Gastroesophageal sphincter (tissue), 3 donors: Measurements from ENCODE around the gene GAP43.

Experiments used
- CTCF ChIP-seq, 4 experiments: fragments of 200-600 bp in 2 of 4; fragments of 450-650 bp in 2 of 4; sonication (generic) in 1 of 4; IDR thresholded peaks; one replicate each; pipeline ENCODE4 v1.5.1; 2017 to 2019; ENCODE audit warnings: antibody characterized with exemption in 4 of 4, mild to moderate bottlenecking in 2 of 4, moderate library complexity in 2 of 4
- EP300 ChIP-seq: sonication (generic); formaldehyde crosslinking; IDR thresholded peaks from one replicate; pipeline ENCODE4 v1.6.1; 2017; ENCODE audit warnings: antibody characterized with exemption, mild to moderate bottlenecking

GRCh38 chr3:115598216-115598615, 25.1 kb upstream of the GAP43 start:
- no peak for TF ChIP-seq CTCF (IDR thresholded peaks at IDR 0.05)
- TF ChIP-seq EP300: no peak
